BLaER1 (cell line): ENCODE measurements around the gene PLAAT4.

Source experiments
- H3K27ac ChIP-seq: shearing (Covaris generic); formaldehyde crosslinking; 2 replicates; pipeline ENCODE4 v1.8.1; 2022
- H3K27me3 ChIP-seq: shearing (Covaris generic); formaldehyde crosslinking; 2 replicates; pipeline ENCODE4 v1.8.1; 2022
- H3K36me3 ChIP-seq: shearing (Covaris generic); formaldehyde crosslinking; 2 replicates; pipeline ENCODE4 v1.8.1; 2022
- H3K4me1 ChIP-seq: shearing (Covaris generic); formaldehyde crosslinking; 2 replicates; pipeline ENCODE4 v1.8.1; 2022
- H3K4me2 ChIP-seq: shearing (Covaris generic); formaldehyde crosslinking; 2 replicates; pipeline ENCODE4 v1.8.1; 2022
- H3K4me3 ChIP-seq: shearing (Covaris generic); formaldehyde crosslinking; 2 replicates; pipeline ENCODE4 v1.8.1; 2022
- H3K9ac ChIP-seq: shearing (Covaris generic); formaldehyde crosslinking; 2 replicates; pipeline ENCODE4 v1.8.1; 2022
- H3K9me3 ChIP-seq: shearing (Covaris generic); formaldehyde crosslinking; 2 replicates; pipeline ENCODE4 v1.8.1; 2022
- H4K20me1 ChIP-seq: shearing (Covaris generic); formaldehyde crosslinking; 2 replicates; pipeline ENCODE4 v1.8.1; 2022
- Cebpa-rat ChIP-seq: shearing (Covaris generic); IDR thresholded peaks from 2 replicates; pipeline ENCODE4 v1.8.1; 2022

PLAAT4 gene

DNA sequence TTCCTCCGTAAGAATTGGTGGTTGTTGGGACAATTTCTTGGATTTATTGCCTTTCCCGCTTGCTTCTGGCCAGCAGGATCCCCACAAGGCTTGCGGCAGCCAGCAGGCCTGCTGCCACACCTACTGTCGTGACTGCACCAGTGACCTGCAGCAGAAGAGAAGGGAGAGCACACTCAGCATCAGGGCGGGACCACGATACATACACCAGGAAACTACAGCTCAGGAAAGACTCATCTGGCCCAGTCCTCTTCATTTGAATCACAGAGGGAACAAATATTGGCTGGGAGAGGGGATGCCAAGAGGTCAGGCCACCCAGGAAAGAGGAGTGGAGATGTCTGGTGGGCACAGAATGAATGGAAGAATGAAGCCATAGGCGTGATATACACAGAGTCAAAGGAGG lies 16.3 kb downstream of the PLAAT4 start:
- no peak overlapping the region for H3K4me3 ChIP-seq

DNA sequence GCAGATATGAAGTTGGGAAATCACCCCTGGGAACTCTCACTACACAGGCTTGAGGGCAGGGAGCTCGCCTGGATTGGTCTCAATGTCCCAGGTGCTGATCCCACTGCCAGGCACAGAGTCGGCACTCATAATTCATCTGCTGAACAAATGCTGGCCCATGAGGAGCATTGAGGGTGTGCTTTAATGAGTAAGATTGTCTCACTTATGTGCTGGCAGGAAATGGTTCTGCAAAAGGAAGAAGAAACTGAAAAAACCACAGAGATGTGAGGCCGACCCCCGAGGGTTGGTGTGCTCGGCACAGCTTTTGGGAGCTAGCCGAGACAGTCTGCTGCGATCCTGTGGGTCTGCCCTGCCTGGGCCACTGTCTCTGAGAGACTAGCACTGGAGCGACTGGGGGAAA lies 17.2 kb downstream of the PLAAT4 start:
- peak overlapping the region; percentile 41; the same call in 1 of the 2 replicates for H3K4me3 ChIP-seq
- no peaks in the 10 kb centered on the region for H3K36me3 ChIP-seq
- peak overlapping the region; percentile 56 for H3K27ac ChIP-seq
- H3K9me3 ChIP-seq = no peaks in the 10 kb centered on the region
- peaks cover 29% of the 10 kb centered on the region for H3K4me1 ChIP-seq
- H3K27me3 ChIP-seq = no peaks in the 10 kb centered on the region
- TF ChIP-seq Cebpa-rat = no peak
- H4K20me1 ChIP-seq = no peaks in the 10 kb centered on the region
- peak overlapping the region; percentile 33; the same call in 1 of the 2 replicates for H3K9ac ChIP-seq
- peak overlapping the region; percentile 75 for H3K4me2 ChIP-seq

More for the DNA sequence above, 16.3 kb downstream of the PLAAT4 start:
- Histone ChIP-seq H3K4me2 (peak overlapping the region; percentile 75), H3K4me1 (peaks cover 29% of the 10 kb centered on the region), H3K27me3 (no peaks in the 10 kb centered on the region), H3K36me3 (no peaks in the 10 kb centered on the region), H3K9ac (no peak overlapping the region), H3K27ac (no peak overlapping the region; the same call in 1 of the 2 replicates), H3K9me3 (no peaks in the 10 kb centered on the region), H4K20me1 (no peaks in the 10 kb centered on the region)
- no peak for TF ChIP-seq Cebpa-rat

DNA sequence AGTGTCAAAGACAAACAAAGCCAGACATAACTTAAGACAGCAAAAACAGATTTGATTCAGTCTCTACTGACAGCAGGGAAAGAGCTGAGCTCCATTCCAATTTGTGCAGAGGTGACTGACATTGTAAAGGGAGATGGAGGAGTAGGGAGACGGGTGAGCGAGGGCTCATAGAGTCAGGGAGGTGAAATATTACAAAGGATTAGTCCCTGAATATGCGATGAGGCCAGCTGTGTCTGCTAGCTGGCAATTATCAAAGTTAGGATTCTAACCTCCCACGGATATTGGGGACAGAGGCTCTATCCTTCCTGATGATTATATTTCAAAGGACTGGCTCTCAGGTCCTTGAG lies 18.2 kb downstream of the PLAAT4 start:
- Histone ChIP-seq H3K4me2 (peak overlapping the region; percentile 75), H3K27me3 (no peaks in the 10 kb centered on the region), H3K4me3 (no peak overlapping the region), H3K4me1 (peaks cover 29% of the 10 kb centered on the region), H3K9ac (no peak overlapping the region; the same call in 1 of the 2 replicates), H3K36me3 (no peaks in the 10 kb centered on the region), H4K20me1 (no peaks in the 10 kb centered on the region), H3K27ac (0 out of 2 replicates have a peak overlapping the region, but pooled peaks have one; percentile 56), H3K9me3 (no peaks in the 10 kb centered on the region)
- no peak for TF ChIP-seq Cebpa-rat

DNA sequence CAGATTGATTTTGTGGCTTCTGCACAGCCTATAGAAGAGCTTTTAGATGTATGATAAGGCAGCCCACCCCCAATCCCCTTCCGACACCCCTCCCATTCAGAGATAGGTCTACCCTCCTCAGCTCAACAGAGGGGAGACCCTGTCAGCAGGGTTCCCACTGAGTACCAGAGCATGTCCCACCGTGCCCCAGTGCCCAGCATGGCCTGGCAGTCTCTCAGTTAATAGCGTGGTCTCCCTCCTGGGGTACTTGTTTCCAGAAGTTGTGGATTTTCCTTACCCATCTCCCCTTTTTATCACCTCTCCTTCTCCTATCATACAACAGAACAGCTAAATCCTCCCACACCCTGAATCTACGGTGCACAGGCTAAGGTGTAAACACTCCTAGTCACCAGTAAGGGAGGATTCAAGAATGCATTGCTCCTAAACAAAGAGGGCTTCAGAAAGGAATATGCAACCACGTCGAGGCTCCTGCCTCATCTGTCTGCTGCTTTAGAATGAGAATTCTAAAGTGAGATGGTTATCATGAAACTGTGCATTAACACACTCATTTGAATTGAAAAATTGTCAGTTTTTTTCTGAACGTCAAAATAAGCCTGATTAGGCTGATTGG lies 19.9 kb downstream of the PLAAT4 start:
- Histone ChIP-seq H3K9me3 (no peaks in the 10 kb centered on the region), H3K4me1 (peaks cover 45% of the 10 kb centered on the region), H3K4me3 (no peak overlapping the region), H3K9ac (no peak overlapping the region), H4K20me1 (no peaks in the 10 kb centered on the region), H3K36me3 (no peaks in the 10 kb centered on the region), H3K27ac (no peak overlapping the region), H3K27me3 (no peaks in the 10 kb centered on the region), H3K4me2 (no peak overlapping the region)
- TF ChIP-seq Cebpa-rat = no peak

DNA sequence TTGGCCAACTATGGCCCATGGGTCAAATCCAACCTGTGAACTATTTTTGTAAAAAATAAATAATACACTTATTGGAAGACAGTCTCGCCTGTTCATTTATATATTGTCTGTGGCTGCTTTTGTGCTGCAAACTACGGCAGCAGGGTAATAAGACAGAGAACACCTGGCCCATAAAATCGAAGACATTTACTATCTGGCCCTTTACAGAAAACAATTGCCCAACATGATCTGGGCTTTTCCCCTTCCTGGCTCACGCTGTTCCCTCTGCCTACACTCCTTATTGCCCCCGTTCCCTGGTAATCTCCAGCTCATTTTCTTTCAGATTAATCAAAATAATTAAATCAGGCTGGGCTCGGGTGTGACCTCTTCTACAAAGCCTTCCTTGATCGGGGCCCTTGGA lies 21.0 kb downstream of the PLAAT4 start:
- H3K4me1 ChIP-seq = peaks cover 45% of the 10 kb centered on the region
- H3K27me3 ChIP-seq = no peaks in the 10 kb centered on the region
- H3K27ac ChIP-seq = no peak overlapping the region
- no peak overlapping the region for H3K4me3 ChIP-seq
- H4K20me1 ChIP-seq = no peaks in the 10 kb centered on the region
- no peaks in the 10 kb centered on the region for H3K36me3 ChIP-seq
- H3K9me3 ChIP-seq = no peaks in the 10 kb centered on the region
- H3K9ac ChIP-seq = no peak overlapping the region
- no peak for TF ChIP-seq Cebpa-rat
- no peak overlapping the region for H3K4me2 ChIP-seq

DNA sequence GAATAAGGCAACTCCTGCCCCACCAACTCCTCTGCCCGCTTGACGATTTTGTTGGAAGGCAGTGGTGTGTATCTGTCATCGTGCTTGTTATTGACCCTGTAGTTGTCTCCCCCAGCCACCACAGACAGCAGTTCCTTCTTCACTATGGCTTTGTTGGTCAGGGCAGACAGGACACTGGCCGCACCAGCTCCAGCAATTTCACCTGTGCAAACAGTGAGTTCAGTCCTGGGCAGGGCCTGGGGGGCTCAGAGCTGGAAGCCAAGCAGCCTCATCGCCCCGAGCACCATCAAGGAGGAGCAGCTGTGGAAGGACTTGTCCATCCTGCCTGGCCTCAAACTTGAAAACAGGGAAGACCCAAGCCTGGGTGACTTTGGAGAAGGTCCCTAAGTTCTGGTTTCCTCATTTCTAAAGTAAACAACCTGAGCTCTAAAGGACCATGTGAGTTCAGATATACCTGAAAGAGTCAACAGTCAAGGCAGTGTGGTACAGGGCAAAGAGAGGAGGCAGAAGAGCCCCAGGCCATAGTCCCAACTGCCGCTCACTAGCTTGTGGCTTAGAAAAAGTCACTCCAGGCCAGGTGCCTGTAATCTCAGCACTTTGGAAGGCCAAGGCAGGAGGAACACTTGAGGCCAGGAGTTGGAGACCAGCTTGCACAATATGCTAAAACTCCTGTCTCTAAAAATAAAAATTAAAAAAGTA lies 22.0 kb downstream of the PLAAT4 start:
- Histone ChIP-seq H3K27ac (no peak overlapping the region), H3K4me2 (no peak overlapping the region)

DNA sequence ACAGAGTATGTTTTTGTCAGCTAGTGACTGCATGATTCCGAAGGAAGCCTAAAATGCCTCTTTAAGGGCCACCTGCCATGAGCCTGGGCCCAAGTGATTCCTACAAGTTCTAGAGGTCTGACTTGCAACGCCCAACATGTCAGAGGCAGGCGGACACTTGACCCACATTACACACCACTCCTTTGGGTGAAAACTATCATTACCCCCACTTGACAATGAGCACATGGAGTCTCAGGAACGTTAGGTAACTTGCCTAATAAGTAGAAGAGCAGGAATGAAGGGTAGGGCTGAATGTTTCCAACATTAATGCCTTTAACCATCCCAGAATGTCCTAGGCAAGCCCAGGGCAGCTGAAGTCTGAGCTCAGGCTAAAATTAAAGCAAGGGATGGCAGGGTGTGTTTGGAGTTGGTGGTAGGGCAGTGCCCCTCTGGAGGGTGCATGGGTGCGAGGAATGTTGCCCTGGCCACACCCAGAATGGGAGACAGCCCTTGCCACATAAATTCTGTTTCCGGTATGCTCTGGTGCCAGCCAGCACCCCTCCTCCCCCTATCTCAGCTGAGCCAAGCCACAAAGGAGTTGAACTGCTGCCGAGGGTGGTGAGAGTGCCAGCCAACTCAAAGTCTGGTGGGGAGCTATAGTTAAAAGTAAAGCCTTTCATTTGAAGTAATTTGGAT lies 24.0 kb downstream of the PLAAT4 start:
- H3K27me3 ChIP-seq = no peaks in the 10 kb centered on the region
- H3K9me3 ChIP-seq = no peaks in the 10 kb centered on the region
- peak overlapping the region; percentile 47 for H3K4me2 ChIP-seq
- peaks cover 29% of the 10 kb centered on the region for H3K4me1 ChIP-seq
- no peaks in the 10 kb centered on the region for H4K20me1 ChIP-seq
- H3K36me3 ChIP-seq = no peaks in the 10 kb centered on the region
- H3K27ac ChIP-seq = no peak overlapping the region
- H3K9ac ChIP-seq = no peak overlapping the region
- no peak overlapping the region for H3K4me3 ChIP-seq
- no peak for TF ChIP-seq Cebpa-rat

More for the DNA sequence above, 22.0 kb downstream of the PLAAT4 start:
- Histone ChIP-seq H3K4me3 (no peak overlapping the region), H3K9ac (no peak overlapping the region), H3K27me3 (no peaks in the 10 kb centered on the region), H3K4me1 (peaks cover 35% of the 10 kb centered on the region), H3K9me3 (no peaks in the 10 kb centered on the region), H3K36me3 (no peaks in the 10 kb centered on the region), H4K20me1 (no peaks in the 10 kb centered on the region)
- no peak for TF ChIP-seq Cebpa-rat

DNA sequence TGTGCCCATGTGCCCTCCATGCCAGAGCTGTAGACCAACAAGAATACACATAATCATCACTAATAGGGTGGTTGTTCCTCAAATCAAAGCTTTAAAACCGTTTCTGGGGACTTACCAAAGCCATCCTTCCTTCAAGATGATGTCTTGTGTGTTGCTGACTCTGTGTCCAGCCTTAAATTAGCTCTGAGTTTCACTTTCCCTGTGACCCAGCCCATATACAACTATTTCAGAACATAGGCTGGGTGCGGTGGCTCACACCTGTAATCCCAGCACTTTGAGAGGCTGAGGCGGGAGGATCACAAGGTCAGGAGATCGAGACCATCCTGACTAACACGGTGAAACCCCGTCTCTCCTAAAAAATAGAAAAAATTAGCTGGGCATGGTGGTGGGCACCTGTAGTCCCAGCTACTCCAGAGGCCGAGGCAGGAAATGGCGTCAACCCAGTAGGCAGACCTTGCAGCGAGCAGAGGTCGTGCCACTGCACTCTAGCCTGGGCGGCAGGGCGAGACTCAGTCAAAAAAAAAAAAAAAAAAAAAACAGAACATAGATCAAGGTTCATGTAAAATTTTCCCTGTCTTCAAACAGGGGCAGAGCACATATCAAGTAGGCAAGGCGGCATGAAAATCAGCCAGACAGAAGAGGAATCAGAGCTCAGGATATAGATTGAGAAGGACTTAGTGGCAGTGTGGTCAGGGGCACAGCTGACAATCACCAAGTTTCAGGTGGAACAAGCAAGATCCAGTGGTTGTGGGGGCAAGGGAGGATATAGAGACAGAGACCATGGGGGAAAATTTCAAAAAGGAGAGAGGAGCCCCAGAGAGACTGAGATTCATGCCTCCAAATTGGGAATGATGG lies 26.8 kb downstream of the PLAAT4 start, which contains the start of gene PLAAT2:
TSS of gene PLAAT2 (minus strand) at position 179 of the 855 bp plus-strand sequence. CDS start at position 124, 55 bp downstream.
- Histone ChIP-seq H4K20me1 (no peaks in the 10 kb centered on the region), H3K9ac (no peak within 1 kb of the TSS), H3K4me1 (peaks cover 49% of the 10 kb centered on the region), H3K27ac (no peak within 1 kb of the TSS), H3K4me3 (no peak within 1 kb of the TSS), H3K36me3 (no peaks in the 10 kb centered on the region), H3K4me2 (no peak within 1 kb of the TSS), H3K9me3 (no peaks in the 10 kb centered on the region), H3K27me3 (no peaks in the 10 kb centered on the region)
- TF ChIP-seq Cebpa-rat = no peak

DNA sequence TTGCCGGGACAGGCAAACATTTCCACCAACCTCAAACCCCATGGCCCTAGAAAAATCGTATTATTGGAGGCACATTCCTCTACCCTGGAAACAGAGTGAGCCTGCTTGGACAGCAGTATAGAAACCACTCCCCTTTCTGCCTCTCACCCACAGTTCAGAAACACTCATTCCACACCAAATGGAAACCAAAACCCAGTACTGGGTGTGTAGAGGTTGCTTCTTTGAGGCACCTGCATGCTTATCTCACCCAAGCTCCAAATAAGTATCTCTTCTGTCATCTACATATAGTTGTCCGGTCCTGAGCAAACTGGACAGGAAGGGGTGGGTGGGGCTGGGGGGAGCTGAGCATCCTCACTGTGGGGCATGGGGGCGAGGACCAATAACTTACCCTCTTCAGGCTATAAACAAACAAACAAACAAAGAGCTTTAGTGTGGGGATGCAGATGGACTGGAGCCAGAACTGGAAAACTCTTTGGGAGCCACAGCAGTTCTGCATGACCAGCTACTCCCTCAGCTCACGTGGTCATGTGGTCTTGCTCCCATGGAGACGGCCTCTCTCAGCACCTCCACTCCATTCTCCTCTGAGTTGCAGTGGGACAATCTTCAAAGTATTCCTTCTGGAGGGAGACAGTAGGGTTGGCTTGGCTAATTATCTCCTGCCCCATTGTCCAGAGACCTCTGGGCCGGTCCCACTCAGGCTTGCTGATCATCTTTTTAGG lies 27.6 kb downstream of the PLAAT4 start:
- H3K27ac ChIP-seq = no peak overlapping the region
- no peaks in the 10 kb centered on the region for H3K27me3 ChIP-seq
- no peak for TF ChIP-seq Cebpa-rat
- no peak overlapping the region for H3K4me3 ChIP-seq
- no peaks in the 10 kb centered on the region for H3K36me3 ChIP-seq
- peaks cover 49% of the 10 kb centered on the region for H3K4me1 ChIP-seq
- H3K9ac ChIP-seq = no peak overlapping the region
- H4K20me1 ChIP-seq = no peaks in the 10 kb centered on the region
- no peaks in the 10 kb centered on the region for H3K9me3 ChIP-seq
- H3K4me2 ChIP-seq = peak overlapping the region; percentile 30; the same call in 1 of the 2 replicates
